GM03348 (cell line): ENCODE measurements around the gene SAMD4A.
A peak's percentile ranks its signal among the peaks of the same experiment; 100 is the strongest.
"Not testable (repeated sequence)": the region's sequence is repeated elsewhere in the genome, so short reads cannot be mapped to it uniquely, and the experiment has no call there.

Experiments
- DNase-seq: peaks from one replicate; pipeline ENCODE4 v3.0.0; 2012; ENCODE audit warnings: low spot score

SAMD4A gene

DNA sequence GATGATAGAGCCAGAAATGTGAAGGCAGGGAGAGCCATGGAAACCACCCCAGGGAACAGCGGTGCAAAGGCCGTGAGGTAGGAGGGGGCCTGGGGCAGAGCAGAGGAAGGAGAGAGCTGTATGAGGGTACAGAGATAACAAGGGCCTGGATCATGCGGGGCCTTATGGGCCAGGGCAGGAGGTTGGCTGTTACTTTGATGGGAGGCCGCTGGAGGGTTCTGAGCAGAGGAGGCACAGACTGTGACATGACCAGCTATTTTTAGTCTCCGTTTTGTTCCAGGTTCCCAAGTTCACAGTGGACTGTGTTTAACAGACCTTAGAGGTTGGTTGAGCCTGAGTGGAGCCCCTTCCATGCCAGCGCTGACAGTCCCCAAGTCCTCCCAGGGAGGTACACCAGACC, 217.1 kb downstream of the SAMD4A start:
- no peak for DNase-seq

DNA sequence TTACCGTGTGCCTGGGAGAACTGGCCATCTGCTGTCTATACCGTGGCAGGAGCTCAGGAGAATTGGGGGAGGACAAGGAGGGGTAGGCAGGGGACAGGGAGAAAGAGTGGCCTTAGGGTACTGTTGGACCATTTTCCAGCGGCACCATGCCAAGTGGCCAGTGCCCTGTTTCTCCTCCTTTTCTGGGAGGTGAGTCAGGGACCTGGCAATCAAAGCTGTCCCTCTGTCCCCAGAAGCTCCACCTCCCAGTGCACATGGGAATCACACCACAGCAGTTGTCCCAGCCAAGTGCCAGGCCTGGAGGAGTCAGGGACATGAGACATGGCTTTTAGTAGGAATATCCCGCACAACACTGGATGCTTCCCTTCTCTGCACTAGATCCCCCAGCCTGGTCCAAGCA, 217.7 kb downstream of the SAMD4A start:
- no peak for DNase-seq

DNA sequence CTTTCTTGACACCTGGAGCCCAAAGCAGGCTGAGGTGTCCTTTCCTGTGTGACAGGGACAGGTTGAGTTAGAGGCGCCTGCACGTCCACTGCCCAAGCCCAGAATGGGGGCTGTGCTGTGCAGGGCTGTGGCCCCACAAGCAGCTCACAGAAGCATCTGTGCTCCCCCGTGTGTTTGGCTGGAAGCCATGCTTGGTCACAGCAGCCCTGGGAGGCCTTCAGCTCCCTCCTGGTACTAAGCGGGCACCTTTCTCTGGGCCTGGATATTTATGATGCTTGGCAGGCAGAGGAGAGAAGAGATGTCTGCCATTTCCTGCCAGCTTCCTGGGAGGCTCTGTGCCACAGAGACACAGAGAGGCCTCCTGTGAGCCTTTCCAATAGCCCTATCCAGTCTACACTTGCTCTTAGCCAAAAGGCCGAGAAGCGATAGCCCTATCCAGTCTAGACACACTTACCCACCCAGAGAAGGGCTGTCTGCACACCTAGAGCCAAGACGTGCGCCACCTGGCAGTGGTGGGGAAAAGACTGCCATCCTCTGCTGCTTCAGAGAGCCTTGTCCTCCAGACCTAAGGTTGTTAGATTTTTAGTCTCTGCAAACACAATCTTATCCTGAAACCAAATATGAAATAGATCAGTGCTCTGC, 218.3 kb downstream of the SAMD4A start:
- DNase-seq, result no peak

DNA sequence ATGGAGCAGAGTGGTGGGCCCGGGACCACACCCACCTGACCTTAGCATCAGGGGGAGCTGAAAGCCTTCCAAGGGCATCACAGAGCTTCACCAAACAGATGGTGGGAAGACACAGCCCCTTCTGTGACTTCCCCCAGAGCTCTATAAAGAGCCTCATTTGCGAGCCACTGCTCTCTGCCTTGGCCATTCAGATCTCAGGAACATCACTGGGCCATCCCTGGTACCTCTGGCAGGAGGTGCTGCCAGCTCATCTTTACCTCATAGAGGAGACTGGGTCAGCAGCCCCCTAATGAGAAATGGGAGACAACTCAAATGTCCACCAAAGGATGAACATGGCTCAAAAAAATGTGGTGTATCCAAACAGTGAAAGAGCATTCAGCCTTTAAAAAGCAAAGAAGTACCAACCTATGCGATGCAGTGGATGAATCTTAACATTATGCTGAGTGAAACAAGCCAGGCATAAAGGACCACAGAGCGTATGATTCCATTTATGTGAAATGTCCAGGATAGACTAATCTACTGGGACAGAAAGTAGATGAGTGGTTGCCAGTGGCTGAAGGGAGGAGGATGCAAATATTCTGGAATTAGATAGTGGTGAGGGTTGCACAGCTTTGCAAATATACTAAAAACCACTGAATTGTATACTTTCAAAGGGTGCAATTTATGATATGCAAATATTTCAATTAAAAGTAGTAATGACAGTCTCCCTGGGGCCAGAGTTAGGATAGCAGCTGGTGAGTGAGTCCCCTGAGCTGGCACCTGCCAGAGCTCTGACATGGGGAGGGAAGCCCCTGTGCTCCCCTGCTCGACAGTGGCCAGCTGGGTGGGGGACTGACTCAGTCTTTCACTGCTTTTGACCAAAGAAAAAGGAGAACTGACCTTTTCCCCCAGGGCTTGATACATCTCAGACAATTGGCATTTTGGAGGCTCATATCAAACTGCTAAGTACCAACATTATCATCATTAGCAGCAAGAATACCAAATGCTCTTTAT, 219.1 kb downstream of the SAMD4A start:
- no peak for DNase-seq

DNA sequence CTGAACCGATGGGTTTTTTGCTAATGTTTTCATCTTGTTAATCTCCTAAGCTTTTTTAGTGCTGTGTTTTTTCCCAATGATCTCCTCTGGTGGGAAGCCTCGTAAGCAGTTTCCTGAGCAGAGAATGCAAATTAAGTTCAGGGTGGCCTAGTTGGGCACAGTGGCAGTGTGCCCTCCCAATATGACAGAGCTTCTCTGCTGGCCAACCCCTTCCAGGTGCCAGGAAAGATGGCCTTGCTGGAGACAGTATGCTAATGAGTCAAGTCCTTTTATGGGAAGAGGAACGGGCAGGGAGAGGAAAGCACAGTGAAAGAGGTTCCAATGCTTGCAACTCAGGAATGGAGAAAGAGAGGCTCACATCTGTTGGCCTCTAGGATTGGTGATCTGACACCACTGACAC, 219.9 kb downstream of the SAMD4A start:
- no peak for DNase-seq

DNA sequence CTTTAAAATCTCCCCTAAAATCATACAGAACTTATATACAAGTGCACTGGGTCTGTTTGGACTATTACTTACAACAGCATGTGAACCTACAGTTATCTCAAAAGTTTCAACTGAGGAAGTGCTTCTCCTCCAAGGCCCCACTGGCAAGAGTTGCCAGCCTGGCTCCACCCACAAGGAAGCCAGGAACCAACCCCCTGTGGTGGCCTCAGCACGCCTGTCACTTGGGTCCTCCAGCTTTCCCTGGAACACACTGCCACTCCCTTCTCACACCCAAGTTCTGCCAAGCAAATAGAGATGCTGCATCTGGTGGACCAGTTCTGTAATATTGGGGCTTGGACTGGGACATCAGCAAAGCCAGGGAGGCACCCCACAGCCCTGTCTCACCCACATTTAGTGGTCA, 220.3 kb downstream of the SAMD4A start:
- DNase-seq, result no peak

DNA sequence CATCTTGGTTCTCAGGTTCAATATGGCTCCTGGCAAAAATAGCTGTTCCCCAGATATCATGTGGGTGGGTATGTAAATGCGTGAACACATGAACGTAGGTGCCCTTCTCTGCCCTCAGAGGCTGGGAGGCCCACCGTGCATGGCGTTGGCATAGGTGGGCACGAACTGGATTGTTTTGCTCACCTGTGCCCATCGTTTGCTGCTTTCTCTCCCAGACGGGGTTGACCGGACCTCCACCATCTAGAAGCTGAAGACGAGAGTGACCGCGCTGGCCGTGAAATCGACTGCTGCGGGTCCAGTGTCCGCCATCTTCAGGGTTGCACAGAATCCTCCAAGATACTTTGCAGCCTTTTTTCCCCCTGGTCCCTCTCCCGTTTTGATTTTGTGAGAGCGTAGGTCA, 221.8 kb downstream of the SAMD4A start:
- no peak for DNase-seq

DNA sequence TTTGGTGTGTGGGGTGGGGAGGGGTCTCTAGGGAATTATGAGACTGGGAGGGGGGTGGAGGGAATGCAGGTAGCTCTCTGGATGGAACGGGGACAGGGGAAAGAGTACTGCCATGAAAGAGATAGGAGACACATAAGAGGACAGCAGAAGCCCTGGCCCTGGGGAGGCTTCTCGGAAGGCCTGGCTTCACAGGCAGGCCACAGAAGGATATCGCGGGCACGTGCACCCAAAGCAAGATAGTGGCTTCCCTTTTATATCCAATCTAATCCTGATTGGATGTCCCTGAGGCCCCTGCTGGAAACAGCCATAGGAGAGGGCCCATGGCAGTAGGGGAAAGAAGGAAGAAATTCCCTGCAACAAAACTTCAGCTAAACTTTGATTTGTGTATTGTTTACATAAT, 222.2 kb downstream of the SAMD4A start:
- no peak for DNase-seq

DNA sequence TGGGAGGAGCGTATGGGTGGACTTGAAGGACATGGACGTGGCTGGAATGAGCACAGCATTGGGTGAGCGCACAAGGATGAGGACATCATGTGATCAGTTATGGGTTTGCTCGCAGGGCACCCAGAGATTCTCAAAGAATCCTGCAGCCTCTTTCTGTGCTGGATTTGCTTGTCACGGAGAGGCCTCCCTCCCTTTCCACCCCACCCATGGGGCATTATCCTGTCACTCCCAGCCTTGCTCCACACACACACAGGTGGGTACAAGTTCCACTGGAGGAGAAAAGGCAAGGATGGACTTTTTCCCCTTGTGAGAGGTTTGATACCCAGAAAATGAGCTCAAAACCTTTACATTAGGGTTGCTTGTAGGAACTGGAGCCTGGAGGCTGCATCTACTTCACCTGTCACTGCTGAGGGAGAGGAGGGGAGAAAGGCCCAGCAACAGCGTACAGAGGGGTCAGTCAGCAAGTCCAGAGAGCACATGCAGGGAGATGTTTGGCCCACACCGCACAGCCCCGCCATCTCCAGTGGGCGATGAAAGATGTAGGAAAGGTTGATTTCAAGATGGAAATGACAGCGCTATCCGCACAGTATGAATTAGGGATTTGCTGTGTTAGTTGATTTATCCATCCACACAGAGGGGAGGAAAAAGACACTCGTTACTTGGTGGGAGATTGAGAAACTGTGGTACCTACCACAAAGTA, 223.0 kb downstream of the SAMD4A start:
- no peak for DNase-seq

DNA sequence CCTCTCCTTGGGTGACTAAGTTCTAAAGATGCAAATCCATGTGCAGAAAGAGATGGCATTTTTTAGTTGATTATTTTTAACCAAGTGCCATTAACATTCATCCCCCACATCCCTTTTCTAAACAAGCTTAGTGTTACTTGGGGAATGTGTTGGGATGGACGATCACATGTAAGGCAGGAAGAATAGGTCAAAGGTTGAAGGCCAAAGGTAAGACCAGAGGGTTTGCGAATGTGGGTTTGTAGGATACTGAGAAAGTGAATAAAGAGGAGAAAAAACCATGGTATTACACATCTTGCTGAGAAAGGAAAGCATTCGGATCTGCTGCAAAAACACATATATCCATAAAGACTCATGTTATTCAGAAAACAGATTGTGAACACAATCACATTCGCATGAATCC, 224.1 kb downstream of the SAMD4A start:
- DNase-seq, result no peak

DNA sequence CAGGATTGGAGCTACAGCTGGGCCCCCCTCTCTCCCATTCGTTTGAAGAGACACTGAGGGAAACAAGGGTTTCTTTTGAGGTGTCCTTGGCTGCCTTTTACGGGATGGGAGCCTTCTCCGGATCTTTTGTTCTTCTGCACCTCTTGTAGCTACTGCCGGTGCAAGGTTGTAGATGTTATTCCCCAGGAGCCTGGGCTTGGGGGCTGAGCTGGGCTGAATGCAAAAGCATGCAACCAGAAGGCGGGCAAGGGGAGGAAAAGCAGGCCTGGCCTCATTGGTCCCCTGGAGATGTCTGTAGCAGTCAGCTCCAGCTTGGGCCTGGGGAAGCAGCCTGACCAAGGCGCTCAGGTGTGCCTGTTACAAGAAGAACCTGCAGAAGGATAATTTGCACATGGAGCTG, 225.4 kb downstream of the SAMD4A start:
- no peak for DNase-seq

DNA sequence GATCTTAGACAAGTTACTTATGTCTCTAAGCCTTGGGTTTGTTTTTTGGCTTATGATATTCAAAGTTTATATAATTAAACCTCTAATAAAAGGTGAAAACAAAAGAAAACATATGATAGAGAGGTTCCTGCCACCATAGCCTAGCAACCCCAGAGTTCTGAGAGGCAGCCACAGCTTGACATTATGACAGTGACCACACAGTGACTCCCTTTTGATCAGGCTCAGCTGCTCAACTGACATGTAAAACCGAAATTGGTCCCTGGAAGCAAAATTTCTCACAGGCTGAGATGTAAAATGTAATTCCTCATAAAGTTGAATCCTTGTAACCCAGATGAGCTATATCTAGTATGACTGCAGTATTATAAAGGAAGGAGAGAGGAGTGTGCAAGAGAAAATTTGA, 227.2 kb downstream of the SAMD4A start:
- no peak for DNase-seq

DNA sequence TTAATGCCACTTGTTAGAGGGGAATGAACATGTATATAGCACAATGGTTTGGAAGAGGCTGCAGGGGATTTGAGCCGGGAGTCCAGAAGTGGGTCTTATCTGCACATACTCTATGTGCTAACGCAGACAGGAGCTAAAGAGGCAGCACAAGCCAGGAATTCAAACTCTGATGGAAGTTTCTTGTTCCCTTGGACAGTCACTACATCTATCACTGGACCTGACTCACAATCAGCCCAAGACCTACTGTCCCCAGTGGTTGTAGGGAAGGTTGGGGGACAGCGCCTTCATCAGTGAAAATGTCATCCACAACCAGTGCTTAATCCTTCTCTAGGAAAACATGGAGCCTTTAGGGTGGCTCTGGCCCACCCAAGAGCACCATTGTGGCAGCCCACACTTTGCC, 227.9 kb downstream of the SAMD4A start:
- no peak for DNase-seq

DNA sequence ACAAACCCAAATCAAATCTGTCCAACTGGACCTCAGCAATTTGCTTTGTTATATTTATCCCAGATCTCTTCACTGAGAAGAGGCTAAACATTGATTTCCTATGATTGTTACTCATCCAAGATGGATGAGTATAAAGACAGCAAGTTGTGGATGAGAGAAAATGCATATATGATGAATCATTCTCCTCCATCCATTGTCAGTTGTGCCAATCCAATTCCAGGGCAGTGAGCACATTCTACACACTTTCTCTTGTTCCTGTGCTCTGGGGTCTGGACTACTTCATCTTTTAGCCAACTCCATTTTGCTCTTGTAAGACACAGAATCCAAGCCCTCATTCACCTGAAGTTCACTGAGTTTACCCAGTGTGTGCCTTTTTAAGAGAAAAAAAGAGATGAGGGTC, 230.0 kb downstream of the SAMD4A start:
- peak; percentile 71 for DNase-seq

DNA sequence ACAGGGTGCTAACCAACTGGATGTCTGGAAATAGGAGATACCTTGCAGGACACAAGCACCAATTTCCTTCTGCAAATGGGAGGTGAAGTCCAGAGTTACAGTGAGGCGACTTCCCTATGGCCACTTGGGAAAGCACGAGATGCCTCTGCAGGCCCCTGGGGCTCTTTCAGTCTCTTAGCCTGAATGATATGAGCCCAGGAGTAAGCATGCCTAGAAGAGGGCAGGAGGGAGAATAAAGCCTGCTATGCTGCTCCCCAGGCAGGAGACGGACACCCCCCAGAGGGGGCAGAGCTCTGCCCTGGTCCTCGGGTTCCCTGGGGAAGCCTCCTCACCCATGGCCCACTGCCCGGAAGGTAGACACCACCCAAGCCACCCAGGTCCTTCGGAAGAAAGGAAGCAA, 230.6 kb downstream of the SAMD4A start:
- no peak for DNase-seq

DNA sequence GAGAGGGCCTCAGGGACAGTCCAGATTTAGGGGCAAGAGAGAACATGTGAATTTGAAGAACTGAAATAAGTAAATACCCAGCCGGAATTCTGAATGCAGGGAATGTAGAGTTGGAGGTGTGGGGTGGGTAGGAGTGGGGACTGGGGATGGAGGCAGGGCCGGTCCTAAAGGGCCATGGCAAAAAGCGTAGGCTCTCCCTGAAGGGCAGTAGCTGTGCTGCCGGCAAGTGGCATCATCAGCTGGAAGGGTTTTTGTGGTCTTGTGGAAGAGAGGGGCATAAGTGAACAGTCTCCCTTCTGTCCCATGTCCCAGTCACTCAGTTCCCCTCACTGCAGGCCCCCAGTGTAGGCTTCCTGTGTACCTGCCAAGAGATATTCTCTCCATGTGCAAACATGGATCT, 231.1 kb downstream of the SAMD4A start:
- DNase-seq, result no peak

DNA sequence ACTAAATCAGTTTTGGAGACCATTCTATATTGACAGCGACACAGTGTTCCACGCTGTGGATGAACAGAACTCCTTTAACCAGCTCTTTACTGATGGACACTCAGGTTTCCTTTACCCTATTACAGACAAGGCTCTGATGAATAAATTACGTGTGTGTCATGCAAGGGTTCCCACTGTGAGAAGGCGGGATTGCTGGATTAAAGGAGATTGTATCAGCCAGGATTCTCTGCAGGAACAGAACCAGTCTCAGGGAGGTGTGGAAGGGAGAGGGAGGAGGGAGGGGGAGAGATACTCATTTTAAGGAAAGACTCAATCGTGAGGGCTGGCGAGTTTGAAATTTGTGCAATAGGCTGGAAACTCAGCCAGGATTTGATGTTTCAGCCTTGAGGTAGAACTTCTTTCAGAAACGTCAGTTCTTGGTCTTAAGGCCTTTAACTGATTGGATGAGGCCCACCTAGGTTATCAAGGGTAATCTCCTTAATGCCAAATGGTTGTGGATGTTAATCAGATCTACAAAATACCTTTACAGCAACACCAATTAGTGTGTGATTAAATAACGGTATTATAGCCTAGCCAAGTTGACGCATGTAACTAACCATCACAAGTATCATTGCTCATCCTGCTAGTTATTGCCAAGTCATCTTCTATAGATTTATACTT, 231.7 kb downstream of the SAMD4A start:
- DNase-seq, result no peak

DNA sequence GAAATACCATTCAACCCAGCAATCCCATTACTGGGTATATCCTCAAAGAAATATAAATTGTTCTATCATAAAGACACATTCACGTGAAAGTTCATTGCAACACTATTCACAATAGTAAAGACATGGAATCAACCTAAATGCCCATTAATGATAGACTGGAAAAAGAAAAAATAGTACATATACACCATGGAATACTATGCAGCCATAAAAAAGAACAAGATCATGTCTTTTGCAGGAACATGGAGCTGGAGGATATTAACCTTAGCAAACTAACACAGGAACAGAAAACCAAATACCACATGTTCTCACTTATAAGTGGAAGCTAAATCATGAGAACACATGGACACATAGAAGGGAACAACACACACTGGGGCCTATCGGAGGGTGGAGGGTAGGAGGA, 234.6 kb downstream of the SAMD4A start:
- not testable (repeated sequence) for DNase-seq

DNA sequence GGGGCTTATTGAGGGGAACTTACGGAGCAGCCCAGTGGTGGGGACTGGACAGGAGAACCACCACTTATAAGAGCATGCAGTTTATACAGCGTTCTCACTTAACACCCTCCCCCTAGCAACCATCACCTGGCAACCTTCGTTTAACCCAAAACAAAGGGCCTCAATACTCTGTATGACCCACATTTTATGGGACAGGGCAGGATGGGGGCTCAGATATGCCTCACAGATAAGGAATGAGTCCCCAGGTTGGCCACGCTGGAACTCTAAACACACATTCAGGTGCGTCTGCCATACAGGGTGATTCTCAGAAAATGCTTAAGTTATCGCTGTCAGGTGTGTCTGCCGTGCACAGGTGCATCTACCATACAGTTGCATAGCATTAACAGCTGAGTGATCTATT, 236.5 kb downstream of the SAMD4A start:
- no peak for DNase-seq

DNA sequence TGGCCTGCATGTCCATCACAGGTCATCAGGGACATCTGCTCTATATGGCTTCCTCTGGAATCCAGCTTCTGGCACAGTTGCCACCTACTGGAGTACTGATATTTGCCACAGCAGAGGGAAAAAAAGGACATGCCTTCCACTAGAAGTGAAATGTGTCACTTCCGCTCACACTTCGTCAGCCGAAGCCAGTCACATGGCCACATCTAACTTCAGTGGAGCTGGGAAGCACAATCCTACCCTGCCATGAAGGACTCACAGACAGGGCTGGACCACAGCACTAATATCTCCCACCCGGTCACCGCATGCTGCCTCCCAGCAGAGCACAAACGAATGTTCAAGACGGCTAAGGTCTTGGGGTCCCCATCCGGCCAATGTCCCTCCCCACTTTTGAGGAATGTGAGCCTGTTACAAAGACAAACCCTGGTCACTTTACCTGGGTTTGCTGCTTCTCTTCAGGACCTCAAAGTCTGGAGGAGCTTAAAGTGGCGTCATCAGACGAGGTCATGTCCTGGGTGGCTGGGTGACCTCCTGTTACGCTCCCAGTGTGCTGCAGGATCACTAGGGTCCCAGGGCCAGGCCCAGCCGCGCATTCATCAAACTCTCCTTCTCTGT, 237.1 kb downstream of the SAMD4A start:
- no peak for DNase-seq

DNA sequence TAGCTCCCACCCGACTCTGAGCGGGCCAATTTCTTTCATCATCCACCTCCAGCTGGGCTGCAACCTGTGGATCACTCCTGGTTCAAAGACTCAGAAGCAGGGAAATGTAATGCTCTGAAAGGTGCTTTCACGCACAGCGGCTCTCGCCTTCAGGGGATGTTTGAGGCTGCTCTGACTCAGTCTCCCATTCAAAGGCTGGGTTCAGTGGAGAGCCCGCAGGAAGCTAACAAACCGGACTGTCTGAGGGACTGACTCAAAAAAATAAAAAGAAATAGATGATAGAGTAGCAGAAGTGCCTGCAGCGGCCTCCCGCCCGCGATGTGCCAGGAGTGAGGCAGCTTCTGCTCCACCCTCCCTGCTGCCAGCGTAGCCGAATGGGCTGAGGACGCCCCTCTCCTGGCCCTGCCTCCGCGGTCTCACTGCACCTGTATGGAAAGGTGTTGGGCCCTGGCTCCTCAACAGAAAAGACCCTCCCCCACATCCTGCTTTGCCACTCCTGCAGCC, 237.7 kb downstream of the SAMD4A start:
- DNase-seq, result no peak

DNA sequence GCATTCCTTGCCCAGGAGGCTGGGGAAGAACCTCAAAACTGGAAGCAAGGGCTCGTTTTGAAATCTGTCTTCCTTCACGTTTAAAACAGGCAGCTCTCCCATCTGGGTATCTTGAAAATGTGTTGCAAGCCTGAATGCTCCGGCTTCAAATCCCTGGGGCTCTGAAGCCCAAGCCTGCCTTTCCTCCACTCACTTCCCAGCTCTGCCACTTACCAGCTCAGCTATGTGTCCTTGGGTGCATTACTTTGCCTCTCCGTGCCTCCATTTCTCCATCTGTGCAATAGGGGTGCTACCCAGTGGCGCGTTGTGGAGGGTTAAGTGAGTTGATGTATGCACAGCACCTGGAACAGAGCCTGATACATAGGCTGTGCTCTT, 238.1 kb downstream of the SAMD4A start:
- no peak for DNase-seq
